Left ventricle myocardium inferior (tissue), 1 donor: Measurements from ENCODE around the gene NTS. TPM values are rescaled to one million over a fixed set of nuclear protein-coding genes. Genes with fewer than 3 reads are reported as not detected.
A peak's percentile ranks its signal among the peaks of the same experiment; 100 is the strongest.

Experiments used
- DNase-seq: peaks from one replicate; pipeline ENCODE4 v3.0.0-alpha.2; 2020
- H3K27ac ChIP-seq: fragments of 200-600 bp; replicated peaks from 2 replicates; pipeline ENCODE4 v1.8.0; 2021
- H3K27me3 ChIP-seq: fragments of 200-600 bp; 2 replicates; pipeline ENCODE4 v1.8.0; 2021; ENCODE audit warnings: low read depth
- H3K36me3 ChIP-seq: fragments of 200-600 bp; 2 replicates; pipeline ENCODE4 v1.8.0; 2021
- H3K4me1 ChIP-seq: fragments of 200-600 bp; 2 replicates; pipeline ENCODE4 v1.8.0; 2021
- H3K4me3 ChIP-seq: fragments of 200-600 bp; 2 replicates; pipeline ENCODE4 v1.8.0; 2021; ENCODE audit warnings: mild to moderate bottlenecking, moderate library complexity
- H3K9me3 ChIP-seq: fragments of 200-600 bp; replicated peaks from 2 replicates; pipeline ENCODE4 v1.8.0; 2021
- intact Hi-C: fragments of 100-400 bp; cut with micrococcal nuclease; formaldehyde crosslinking; loops from one replicate; pipeline ENCODE4 v1.11.0; 2022
- total RNA-seq: library from RNA; stranded (reverse); fragmentation: NEBNext Ultra II Directional; extraction: Animal tissue kit (Norgen Biotek cat#: 25700); gene quantifications from one replicate; pipeline ENCODE4 v1.2.1, GENCODE V29; 2021
- TF ChIP-seq, protein P1 (sequence below): fragments of 200-600 bp; IDR thresholded peaks from 2 replicates; pipeline ENCODE4 v1.8.0; 2021; ENCODE audit warnings: antibody characterized with exemption, mild to moderate bottlenecking, borderline replicate concordance
- donor health status: DM: no; HTN: yes; CAD: no; lungs with severe emphysema.

NTS gene
- total RNA-seq, 1 donor from 2014 or later: not detected

DNA sequence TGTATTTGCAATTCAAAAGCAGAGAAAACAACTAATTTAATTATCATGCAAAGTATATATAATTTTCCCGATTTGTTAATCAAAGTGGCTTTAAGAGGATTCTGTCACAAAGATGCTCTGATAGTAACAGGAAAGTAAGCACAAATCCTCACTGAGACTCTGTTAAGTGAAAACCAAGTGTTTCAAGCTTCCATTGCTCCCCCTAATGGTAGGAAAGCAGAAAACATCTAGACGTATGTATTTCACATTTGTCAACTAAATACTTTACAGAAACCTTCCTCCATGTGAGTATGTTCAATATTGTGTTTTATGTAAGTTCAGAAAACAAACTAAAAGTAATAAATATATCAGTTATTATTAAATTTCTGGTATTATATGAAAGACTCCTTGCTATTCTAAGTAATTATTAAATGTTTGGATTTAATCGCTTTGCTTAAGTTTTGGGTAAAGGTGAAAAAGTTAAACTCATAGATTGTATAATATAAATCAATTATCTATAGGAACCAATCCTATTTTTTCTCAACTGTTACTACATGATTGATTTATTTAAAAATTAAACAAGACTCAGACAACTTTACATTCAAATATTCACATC is 1.5 kb upstream of the NTS start:
- no peak for DNase-seq
- H3K27me3 ChIP-seq: peaks cover 7% of the 10 kb centered on the region
- H3K36me3 ChIP-seq: no peaks in the 10 kb centered on the region
- no peaks in the 10 kb centered on the region for H3K9me3 ChIP-seq
- TF ChIP-seq, protein P1, sequence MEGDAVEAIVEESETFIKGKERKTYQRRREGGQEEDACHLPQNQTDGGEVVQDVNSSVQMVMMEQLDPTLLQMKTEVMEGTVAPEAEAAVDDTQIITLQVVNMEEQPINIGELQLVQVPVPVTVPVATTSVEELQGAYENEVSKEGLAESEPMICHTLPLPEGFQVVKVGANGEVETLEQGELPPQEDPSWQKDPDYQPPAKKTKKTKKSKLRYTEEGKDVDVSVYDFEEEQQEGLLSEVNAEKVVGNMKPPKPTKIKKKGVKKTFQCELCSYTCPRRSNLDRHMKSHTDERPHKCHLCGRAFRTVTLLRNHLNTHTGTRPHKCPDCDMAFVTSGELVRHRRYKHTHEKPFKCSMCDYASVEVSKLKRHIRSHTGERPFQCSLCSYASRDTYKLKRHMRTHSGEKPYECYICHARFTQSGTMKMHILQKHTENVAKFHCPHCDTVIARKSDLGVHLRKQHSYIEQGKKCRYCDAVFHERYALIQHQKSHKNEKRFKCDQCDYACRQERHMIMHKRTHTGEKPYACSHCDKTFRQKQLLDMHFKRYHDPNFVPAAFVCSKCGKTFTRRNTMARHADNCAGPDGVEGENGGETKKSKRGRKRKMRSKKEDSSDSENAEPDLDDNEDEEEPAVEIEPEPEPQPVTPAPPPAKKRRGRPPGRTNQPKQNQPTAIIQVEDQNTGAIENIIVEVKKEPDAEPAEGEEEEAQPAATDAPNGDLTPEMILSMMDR: peak; percentile 82
- H3K27ac ChIP-seq: no peak overlapping the region
- no peak overlapping the region for H3K4me3 ChIP-seq
- intact Hi-C loops: loop anchor here (5.0 kb wide), 1 partner anchor 395 kb away; no protein-coding TSS in a partner anchor
- no peaks in the 10 kb centered on the region for H3K4me1 ChIP-seq

DNA sequence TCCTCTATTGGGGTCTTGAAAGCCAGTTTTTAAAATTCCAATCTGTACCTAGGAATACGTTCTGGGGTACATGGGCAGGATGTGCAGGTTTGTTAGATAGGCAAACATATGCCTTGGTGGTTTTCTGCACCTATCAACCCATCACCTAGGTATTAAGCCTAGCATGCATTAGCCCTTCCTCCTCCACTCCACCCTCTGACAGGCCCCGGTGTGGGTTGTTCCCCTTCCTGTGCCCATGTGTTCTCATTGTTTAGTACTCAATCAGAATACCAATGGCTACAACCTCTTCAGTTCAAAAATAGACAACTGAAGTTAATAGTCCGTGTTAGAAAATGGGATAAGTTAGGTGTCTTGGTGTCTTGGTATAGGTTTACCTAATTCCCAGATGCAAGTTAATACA is 3.4 kb downstream of the NTS start:
- TF ChIP-seq, protein P1: no peak
- Histone ChIP-seq H3K4me3 (no peak overlapping the region), H3K9me3 (no peaks in the 10 kb centered on the region), H3K36me3 (no peaks in the 10 kb centered on the region), H3K27ac (no peak overlapping the region), H3K27me3 (peaks cover 12% of the 10 kb centered on the region), H3K4me1 (no peaks in the 10 kb centered on the region)
- DNase-seq: no peak
- intact Hi-C loops: no loop called here

DNA sequence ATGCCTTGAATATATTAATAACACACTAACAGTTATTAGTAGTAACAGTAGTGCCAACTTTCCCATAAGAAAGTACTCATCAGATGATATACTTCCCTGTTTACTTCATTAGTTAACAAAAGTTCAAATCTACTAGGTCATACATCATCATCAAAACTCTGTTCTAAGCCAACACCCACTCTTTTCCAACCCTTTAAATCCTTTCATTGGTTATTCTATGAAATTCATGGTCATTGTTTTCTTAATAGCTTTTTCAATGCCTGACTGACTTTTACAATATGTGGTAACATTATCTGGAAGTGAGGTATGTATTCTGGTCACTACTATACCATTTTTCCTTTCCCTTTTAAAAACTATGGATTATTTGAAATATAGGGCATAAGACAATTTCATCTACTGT is 9.7 kb downstream of the NTS start:
- TF ChIP-seq, protein P1: no peak
- no peaks in the 10 kb centered on the region for H3K36me3 ChIP-seq
- H3K4me1 ChIP-seq: no peaks in the 10 kb centered on the region
- DNase-seq: no peak
- intact Hi-C loops: no loop called here
- H3K27me3 ChIP-seq: peaks cover 9% of the 10 kb centered on the region
- no peak overlapping the region for H3K27ac ChIP-seq
- H3K9me3 ChIP-seq: no peaks in the 10 kb centered on the region
- no peak overlapping the region for H3K4me3 ChIP-seq

DNA sequence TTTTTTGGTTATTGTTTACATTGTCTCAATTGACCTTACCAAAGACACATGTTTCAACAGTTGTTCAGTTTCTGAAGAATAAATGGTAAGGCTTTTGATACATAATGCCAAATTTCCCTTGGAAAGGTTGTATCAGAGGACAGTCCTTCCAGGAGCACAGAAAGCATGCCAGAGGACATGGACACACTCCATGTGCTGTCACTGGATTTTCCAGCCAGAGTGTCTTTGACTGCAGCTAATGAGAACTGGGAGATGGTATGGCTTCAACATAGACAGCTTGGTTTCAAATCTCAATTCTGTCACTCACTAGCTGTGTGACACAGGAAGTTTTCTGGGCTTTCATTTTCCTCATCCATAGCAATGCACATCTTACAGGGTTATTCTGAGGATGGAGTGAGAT is 20.6 kb downstream of the NTS start:
- Histone ChIP-seq H3K4me1 (no peaks in the 10 kb centered on the region), H3K27me3 (no peaks in the 10 kb centered on the region), H3K4me3 (no peak overlapping the region), H3K36me3 (no peaks in the 10 kb centered on the region), H3K9me3 (no peaks in the 10 kb centered on the region), H3K27ac (no peak overlapping the region)
- TF ChIP-seq, protein P1: no peak
- DNase-seq: no peak
- intact Hi-C loops: no loop called here

DNA sequence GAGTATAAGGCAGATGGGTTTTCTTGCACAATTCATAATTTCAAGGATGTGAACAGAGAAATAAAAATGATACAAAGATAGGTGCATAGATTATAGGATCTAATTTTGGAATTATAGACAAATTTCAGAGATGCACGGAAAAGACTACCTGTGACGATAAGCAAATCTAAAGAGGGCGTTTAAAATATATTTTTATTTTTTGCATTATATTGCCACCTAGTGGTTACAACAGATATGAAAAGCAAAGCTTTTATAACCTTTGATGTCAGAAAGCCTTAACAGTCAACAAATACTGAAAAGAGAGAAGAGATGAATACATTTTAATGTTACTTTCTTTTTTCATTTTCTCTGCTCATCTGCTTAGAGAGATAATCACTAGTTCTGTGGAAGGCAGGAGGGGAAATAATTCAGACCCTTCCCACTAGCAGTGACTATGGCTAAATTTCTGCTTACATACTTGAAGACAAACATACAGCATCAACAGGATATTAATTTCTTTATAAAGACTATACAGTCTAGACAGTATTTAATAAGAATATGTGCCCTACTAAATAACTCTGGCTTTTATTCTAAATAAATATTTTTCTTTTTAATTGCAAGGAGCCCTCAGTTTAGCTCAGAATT is 46.3 kb downstream of the NTS start:
- Histone ChIP-seq H3K27ac (no peak overlapping the region), H3K9me3 (no peaks in the 10 kb centered on the region), H3K4me3 (no peak overlapping the region), H3K27me3 (no peaks in the 10 kb centered on the region), H3K4me1 (no peaks in the 10 kb centered on the region), H3K36me3 (no peaks in the 10 kb centered on the region)
- intact Hi-C loops: loop anchor here (5.0 kb wide), 1 partner anchor 453 kb away; no protein-coding TSS in a partner anchor
- DNase-seq: no peak
- TF ChIP-seq, protein P1: peak; percentile 77
